AG10803 (cell line): ENCODE results near the gene CD300H.

Experiments used
- DNase-seq: peaks from one replicate; pipeline ENCODE4 v3.0.0; 2010; ENCODE audit warnings: low read depth
- H3K4me3 ChIP-seq: 2 replicates; pipeline ENCODE4 v1.5.1; 2011; ENCODE audit warnings: mild to moderate bottlenecking, low read length, control low read depth
- TF ChIP-seq, protein P1 (sequence below): conservative IDR thresholded peaks from 2 replicates; pipeline ENCODE4 v1.5.1; 2011; ENCODE audit warnings: mild to moderate bottlenecking, low read length, control low read depth, inconsistent platforms

CD300H gene

DNA sequence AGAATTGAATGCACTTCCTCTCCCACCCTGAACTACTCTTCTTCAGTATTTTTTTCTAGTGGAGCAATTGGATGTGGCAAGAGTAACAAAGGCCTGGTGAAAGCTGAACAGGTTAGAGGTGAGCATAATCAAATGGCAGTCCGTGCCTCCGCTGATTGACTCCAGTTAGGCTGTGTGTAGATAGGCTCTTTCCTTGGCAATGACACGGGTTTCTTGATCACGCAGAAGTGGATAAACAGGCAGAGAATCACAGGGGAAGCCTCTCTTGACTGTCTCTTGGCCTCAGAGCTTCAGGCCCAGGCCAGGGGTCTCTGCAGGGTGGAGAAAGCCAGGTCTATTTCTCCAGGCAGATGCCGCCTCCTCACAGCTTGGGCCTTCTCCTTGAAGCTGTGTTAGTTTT lies 40.2 kb downstream of the CD300H start:
- no peak for DNase-seq
- no peak overlapping the region for H3K4me3 ChIP-seq
- TF ChIP-seq, protein P1, sequence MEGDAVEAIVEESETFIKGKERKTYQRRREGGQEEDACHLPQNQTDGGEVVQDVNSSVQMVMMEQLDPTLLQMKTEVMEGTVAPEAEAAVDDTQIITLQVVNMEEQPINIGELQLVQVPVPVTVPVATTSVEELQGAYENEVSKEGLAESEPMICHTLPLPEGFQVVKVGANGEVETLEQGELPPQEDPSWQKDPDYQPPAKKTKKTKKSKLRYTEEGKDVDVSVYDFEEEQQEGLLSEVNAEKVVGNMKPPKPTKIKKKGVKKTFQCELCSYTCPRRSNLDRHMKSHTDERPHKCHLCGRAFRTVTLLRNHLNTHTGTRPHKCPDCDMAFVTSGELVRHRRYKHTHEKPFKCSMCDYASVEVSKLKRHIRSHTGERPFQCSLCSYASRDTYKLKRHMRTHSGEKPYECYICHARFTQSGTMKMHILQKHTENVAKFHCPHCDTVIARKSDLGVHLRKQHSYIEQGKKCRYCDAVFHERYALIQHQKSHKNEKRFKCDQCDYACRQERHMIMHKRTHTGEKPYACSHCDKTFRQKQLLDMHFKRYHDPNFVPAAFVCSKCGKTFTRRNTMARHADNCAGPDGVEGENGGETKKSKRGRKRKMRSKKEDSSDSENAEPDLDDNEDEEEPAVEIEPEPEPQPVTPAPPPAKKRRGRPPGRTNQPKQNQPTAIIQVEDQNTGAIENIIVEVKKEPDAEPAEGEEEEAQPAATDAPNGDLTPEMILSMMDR: no peak

DNA sequence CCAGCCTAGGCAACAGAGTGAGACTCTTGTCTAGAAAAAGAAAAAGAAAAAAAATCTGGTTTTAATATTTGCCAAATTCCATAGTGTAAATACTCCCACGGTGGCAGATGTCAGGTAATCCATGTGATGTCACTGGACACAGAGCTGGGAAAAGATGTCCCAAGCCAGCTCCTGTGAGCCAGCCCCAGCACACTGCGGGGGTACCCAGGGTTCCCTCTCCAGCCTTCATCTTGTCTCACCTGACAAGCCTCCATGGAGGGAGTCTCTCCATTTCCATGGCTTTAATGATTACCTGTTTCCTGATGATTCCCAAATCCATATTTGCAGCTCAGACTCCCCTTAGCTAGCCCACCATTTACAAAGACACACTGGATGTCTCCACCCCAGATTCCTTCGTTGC lies 40.6 kb downstream of the CD300H start:
- TF ChIP-seq, protein P1: no peak
- DNase-seq: no peak
- no peak overlapping the region for H3K4me3 ChIP-seq

DNA sequence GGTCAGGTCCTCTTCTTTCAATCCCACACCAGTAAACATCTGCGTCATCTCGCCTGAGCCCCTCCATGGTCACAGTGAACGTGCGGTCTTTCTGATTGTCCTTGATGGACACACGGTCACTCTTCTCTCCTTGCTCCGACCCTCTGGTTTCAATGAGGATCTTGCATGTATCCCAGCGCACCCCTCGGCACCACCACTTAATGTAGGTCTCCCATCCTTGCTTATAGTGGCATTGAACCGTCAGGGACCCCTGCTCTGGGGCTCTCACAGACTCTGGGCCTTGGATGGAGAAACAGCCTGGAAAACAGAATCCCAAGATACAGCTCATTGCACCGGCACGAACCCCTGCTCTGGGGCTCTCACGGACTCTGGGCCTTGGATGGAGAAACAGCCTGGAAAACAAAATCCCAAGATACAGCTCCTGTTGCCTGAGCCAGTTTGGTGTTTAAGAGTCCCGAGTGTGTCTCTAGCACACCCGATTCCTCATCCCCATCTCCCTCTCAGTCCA lies 41.5 kb downstream of the CD300H start:
- no peak for DNase-seq
- H3K4me3 ChIP-seq: no peak overlapping the region
- TF ChIP-seq, protein P1: no peak

DNA sequence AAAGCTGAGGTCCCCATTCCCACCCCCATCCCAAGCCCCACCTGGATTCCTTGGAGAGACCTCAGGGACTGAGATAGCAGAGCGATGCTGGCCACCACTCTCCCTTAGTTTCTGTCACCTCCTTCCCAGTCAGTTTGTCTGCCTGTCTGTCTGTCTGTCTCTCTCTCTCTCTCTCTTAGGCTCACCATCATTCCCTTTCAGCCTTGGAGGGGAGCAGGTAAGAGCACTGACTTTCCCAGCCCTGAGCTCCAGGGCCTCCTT lies 41.9 kb downstream of the CD300H start:
- H3K4me3 ChIP-seq: no peak overlapping the region
- no peak for DNase-seq
- TF ChIP-seq, protein P1: no peak

DNA sequence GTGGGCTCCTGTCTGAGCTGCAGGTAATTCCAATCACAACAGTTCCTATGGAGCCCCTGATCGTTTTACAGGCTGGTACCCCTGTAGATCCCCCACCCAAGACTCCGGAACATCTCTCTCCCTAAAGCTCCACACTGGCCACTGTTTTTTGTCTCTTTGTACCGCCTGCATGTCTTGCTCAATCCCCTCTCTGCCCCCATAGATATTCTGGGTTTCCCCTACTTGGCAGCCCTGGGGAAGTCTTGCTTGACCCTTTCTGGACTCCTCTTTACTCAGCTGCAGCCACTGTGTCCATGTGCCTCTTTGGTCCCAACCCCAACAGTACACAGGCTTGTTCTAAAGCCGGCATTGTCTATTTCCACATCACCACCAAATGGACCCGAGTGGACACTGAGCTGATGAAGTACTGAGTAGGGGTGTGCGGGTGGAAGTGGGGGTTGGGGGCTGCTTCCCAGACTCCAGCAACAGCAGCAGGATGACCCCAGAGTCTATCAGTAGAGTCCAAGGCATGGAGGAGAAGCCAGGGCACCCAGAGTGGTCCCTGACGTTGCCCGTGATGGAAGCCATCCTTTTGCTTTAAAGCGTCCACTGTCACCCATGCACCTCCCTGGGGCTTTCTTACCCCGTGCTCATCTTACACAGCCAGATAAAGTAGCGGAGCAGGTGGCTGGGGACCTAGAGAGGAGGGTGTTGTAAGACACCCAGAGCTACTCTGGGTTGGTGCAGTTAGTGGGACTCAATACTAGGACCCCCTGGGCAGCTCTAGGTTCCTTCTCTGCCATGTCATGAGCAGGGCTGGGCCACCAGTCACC lies 42.5 kb downstream of the CD300H start:
- no peak overlapping the region for H3K4me3 ChIP-seq
- TF ChIP-seq, protein P1: no peak
- no peak for DNase-seq

DNA sequence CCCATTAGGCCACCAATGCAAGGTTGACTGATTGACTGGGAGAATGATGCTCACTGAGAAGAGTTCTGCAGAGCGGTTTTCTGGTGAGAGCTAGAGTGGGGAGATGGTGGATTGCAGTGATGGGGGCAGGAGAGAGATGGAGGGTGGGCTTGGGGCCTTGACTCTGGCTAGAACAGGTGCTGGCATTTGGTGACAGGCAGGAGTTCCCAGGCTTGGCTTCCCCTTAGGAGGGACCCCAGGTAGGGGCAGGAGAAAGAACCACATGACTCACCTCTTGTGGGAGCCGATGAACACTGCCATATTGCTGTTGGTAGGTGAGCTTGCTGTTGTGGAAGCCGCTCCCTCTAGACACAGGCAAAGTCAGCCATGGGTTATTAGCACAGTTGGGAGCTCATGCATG lies 44.0 kb downstream of the CD300H start:
- TF ChIP-seq, protein P1: no peak
- no peak for DNase-seq
- H3K4me3 ChIP-seq: no peak overlapping the region

DNA sequence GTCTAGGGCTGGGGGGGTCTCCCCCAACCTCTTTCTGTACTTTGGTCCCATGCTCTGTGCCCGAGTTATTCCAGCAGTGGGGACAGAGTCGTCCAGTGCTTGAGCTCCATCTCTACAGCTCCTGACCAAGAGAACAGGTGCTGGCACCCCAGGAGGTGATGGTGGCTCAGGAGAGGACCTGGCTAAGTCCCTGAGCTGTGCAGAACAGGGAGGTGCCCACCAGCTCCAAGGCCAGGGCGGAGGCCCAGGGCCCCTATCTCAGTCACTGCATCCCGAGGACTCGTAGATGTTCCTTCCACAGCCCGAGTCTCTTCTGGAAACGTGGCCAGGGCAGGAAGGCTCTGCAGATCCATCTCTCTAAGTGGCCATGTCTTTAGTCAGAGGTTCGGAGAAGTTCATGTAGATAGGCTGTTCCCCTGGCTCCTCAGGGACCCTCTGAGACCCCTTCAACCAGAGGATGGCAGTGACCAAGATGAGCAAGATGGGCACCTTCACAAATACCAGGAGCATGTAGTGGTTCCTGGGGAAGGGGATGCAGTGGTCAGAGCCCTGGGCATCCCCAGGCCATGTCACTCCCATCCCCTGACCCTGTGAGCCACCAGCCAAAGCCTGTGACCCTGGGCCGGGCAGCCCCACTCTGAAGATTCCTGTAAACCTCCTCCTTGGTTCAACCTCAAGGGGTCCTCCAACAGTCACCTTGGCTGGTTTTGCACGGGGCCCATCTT lies 44.8 kb downstream of the CD300H start:
- DNase-seq: no peak
- TF ChIP-seq, protein P1: no peak
- H3K4me3 ChIP-seq: no peak overlapping the region
